GM12801 (cell line): ENCODE results near the gene ARHGEF38.

Experiments used
- TF ChIP-seq, protein P1 (sequence below): IDR thresholded peaks from one replicate; pipeline ENCODE4 v1.5.1; 2011; ENCODE audit warnings: control low read depth; ENCODE audit not compliant: insufficient read length; ENCODE audit errors: extremely low read depth

ARHGEF38 gene

DNA sequence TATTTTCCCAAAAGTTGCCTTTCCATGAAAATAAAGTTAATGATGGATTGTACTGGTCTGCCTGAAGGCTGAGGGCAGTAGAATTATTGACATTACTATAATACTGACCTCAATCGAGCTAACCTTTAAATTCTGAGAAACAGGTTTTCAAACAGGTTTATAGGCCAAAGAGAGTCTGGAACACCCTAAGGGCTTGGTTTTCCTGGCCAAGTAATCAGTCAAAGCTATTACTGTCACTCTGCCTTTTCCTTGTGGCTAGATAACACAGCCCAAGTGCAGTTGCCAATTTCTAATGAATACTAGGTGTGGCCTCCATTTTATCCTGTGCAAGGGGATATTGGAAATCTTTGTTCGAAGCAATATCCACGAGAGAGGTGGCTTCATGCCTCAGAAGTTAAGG, 80.8 kb downstream of the ARHGEF38 start:
- TF ChIP-seq, protein P1, sequence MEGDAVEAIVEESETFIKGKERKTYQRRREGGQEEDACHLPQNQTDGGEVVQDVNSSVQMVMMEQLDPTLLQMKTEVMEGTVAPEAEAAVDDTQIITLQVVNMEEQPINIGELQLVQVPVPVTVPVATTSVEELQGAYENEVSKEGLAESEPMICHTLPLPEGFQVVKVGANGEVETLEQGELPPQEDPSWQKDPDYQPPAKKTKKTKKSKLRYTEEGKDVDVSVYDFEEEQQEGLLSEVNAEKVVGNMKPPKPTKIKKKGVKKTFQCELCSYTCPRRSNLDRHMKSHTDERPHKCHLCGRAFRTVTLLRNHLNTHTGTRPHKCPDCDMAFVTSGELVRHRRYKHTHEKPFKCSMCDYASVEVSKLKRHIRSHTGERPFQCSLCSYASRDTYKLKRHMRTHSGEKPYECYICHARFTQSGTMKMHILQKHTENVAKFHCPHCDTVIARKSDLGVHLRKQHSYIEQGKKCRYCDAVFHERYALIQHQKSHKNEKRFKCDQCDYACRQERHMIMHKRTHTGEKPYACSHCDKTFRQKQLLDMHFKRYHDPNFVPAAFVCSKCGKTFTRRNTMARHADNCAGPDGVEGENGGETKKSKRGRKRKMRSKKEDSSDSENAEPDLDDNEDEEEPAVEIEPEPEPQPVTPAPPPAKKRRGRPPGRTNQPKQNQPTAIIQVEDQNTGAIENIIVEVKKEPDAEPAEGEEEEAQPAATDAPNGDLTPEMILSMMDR, result no peak

DNA sequence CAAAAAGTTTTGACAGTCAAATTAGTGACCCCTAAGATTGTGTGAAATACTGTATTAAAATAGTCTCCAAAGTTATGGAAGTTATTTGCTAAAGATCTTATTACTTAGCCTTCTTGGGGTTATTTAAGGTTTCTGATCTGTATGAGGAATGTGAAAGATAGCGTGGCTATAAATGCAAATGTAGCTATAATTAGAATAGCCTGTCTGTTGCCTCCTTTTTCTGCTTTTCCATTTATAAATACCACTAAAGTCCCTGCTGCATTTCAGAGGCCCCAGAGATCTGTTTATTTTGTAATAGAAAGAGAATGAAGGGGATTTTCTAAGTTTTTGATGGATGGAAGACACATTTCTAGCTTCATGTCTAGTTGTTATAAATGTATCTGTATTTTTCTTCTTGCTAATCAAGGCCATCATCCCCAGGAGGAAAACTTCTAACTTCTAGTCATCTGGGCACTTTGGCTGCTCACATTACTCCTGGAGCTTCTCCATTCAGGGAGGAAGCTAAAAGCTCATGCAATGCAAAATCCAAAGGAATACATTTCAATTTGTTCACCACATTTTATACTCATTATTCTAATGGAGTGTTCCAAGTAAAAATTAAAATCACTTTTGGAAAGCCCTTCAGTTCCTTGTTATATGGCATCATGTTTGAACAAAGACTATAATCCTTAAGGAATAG, 82.1 kb downstream of the ARHGEF38 start:
- TF ChIP-seq, protein P1, result no peak

DNA sequence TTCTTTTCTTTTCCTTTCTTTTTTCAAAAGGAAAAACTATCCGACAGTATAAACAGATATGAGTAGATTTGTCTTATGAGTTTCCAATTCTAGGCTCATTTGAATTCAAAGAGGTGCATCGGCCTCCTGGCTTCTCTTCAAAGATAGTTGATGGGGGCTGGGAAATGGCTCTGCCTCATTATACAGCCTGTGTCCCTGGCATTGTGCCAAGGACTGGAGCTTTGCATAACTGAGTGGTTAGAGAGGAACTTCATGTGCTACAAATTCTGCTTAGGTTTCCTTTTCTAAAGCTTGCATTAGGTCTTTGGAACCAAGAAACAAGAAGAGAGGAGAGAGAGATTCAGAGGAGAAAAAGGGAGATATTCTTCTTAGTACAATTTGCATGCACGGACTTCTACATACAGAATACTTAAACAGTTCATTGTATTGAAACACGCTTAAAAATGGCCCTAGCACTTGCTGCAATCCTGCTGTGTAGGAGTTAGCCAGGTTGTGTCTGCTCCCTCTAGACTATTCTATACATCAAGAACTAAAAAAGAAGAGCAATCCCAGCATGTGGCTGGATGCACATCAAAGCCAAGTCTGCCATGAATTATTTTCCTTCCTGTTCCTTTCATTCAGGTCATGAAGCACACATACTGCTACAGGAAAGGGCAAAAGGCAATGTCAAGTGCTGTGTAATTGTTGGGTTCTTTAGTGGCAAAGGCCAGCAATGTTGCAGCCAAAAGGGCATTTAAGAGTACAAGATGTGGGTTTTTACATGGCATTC, 85.2 kb downstream of the ARHGEF38 start:
- TF ChIP-seq, protein P1, result no peak

DNA sequence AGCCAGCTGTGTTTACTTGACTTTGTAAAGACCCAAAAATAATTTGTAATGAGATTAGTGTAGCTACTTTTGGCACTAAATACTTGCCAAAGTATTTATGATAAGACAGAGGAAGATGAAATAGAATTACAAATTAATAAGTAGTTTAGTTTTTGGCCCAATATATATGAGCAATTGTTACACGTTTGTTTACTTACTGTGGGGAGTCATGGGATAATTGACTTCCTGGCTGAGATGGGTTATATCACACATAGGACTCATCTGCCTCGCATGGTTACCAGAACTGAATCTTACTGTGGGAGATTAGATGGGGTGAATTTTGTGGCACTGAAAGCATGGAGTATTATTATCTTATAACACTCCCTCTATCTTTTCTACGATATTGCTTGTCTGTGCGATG, 89.4 kb downstream of the ARHGEF38 start:
- TF ChIP-seq, protein P1, result no peak

DNA sequence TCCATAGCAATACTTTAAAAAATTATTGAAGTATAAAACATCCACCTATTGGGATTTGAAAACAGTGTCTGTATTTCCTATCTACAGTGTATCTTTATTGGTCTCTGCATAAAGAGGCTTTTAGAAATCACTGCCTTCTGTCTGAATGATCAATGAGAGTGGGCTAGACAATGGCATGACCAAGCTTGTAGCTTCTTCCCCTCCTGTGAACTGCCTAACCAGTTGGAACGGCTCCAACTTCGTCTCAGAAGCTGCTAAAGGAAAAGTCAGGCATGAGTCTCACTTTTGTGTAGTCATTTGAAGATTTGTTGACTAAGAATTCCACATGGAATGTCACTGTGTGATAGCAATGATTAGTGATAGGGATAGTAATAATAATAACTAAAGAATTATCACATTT, 91.8 kb downstream of the ARHGEF38 start:
- TF ChIP-seq, protein P1, result no peak

DNA sequence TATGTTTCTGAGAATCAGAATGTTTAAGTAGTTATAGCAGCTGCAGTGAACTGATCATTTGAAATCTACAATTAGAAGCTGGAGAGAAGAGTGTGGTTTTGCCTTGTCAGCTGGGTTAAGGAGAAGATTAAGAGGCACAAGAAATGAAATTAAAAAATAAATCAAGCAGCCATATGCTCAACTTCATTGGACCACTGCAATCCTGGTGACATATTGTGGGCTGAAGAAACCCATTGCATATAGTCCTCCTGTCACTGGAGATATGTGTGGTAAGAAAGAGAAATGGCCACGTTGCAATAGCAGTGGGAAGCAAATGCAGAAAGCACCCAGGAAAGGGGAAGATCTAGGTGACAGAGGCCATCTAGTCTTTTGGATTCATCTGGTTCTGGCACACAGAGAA, 93.0 kb downstream of the ARHGEF38 start:
- TF ChIP-seq, protein P1, result no peak

DNA sequence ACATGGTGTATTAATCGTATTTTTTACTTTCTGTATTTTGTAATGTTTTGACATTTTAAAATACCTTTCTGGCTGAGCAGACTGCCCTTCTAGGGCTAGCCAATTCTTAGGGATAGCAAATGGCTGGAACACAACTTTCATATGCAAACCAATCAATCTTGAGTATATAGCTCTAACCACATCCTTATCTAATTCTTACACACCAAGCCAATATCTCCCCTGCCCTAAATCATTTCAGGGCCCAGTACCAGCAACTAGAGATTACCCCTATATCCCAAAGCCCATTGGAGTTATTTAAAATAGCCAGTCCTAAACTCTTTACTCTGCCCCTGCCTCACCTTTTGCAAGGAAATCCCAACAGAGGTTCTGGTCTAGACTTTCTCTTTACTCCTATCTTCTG, 97.8 kb downstream of the ARHGEF38 start:
- TF ChIP-seq, protein P1, result no peak
